Stimulated activated CD4-positive, alpha-beta T cell treated with anti-CD3 and anti-CD28 coated beads, Interleukin-1b, Interleukin-23, amount 100 ng/mL, for 1 hour (primary cell): Measurements from ENCODE around the gene BRME1.
"Not testable (repeated sequence)": the region's sequence is repeated elsewhere in the genome, so short reads cannot be mapped to it uniquely, and the experiment has no call there.

ENCODE experiments used
- DNase-seq, 2 donors: peaks; one replicate each; pipeline ENCODE4 v3.0.0-alpha.2; 2020; ENCODE audit warnings: low read depth in 2 of 2

Gene BRME1

DNA sequence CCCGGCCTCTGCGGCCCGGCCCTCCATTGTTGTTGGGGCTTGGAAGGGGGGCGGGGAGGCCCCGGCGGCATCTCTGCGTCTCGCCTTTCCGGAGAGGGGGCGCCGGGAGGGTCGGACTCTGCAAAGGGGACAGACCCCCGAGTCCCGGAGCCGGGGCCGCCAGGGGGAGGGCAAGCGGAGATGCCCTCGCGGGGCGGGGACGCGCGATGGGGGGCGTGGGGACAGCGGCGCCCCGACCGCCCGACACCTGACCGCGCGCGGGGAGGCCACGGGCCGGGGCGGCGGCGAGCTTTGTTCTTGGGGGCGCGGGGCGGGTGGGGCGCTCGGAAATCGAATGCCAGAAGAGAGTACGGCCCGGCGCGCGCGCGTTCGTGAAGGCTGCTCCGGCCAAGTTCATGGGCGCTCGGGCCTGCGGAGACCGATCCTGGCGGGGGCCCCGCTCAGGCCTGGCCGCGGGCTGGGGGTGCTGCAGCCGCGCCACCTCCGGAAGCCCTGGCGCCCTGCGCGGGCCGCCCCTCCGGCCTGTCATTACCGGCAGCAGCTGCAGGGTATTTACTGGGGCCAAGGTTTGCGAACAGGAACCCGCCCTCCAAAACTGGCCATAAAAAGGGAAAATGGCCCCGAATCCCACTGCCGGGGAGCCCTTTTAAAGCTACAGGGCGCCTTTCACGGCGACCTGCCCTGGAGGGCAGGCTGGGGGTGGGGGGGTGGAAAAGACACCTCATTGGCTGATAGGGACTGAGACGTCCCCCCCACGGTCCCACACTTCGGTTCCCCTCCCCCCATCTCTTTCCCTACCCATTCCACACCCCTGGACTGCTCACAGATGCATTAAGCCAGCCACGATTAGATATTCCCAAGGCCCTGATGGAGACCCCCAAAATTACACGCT, 40.1 kb downstream of the BRME1 start:
- no peak for DNase-seq

DNA sequence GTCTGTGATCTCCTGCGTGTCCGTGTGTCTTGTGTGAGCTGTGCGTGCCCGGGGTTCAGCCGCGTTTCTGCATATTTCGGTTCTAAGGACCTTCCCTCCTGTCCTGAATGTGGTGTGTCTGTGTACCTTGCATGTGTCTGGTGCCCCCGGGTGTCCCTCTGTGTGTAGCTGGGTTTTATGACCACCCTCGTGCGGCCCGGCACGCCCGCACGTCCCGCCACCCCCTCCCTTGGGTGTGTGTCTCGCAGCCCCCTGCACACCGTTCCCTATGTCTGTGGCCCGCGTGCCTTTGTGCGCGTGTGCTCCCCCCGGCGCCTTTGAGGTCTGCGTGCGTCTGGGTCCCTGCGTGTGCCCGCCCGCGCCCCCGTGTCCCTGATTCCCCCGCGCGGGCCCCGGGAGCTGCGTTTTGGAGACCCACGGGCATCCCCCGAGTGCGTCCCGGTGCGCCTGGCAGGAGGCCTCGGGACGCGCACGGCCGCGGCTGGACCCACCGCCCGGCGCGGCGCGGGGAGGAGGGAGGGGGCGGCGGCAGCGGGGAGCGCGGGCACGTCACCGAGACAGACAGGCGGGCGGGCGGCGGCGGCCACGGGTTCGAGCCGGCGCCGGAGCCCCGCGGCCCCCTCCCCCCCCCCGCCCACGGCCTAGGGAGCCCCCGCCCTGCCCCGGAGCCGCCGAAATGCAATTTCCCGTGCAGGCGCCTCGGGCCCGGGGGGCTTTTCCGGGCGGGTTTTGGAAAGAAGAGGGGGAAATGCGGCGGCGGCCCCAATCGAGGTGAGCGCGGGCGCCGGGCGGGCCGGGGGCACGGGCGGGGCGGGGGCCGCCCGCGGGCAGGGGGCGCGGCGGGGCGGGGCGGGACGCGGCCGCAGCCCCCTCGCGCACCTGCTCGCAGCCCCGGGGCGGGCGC, 41.0 kb downstream of the BRME1 start:
- DNase-seq, result no peak

DNA sequence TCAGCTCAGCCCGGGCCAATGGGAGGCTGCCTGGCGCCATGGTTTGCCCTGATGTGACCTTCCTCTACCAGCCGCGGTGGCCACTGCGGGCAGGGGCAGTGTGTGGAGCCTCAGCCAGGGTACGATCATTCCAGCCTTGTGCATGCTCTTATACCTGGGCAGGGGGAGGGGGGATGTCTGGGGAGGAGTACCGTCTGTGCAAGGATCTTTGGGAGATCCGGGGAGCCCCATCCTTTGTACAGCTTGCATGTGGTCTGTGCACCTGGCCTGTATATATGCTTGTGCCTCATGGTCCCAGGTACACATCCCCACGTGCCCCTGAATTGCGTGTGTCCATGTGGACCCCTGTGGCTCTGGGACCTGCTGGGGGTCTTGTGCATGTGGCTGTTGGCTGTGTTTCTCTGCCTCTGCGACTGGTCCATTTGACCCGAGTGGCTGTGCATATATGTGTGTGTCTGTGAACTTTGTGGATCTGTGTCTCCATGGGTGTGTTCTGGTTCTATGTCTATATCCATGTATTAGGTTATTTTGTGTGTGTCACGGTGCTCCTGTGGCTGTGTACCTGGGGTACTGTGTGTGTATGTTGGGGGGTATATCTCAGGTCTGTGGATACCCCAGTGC, 41.8 kb downstream of the BRME1 start:
- DNase-seq, result no peak

DNA sequence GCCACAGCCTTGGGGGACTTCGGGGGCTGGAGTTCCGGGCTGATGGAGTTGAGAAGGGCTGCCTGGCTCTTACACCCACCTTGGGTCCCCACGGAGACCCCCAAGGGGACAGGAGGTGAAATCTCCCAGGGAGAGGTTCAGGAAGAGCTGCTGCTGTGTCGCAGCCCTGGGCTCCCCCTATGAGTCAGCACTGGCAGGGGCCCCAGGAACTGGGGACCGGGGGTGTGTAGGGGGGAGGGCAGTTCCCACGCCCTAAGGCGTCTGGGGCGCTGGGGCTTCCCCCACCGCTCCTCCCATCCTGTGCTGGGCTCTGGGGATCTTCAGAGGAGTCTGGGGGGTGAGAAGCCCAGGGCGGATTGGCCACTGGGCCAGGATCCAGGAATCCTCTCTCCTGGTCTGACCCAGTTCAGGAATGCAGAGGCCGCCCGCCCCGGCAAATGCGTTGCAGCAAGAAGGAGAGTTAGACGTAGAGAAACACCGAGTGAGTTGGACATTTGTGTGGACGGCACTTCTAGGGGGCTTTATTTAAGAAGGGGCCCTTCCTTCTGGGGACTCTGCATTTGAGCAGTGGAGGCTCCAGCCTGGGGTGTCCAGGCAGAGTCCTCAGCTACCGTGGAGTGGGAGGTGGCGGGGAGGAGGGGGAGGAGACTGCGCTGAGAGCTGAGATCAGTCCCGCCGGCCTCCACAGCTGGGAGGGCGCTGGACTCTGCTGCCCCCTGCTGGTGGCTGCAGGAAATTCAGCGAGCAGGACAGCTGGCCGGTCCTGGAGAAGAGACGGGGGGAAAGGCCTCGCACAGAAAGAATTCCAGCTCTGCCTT, 44.0 kb downstream of the BRME1 start:
- DNase-seq, result peak; percentile 76 to 84

DNA sequence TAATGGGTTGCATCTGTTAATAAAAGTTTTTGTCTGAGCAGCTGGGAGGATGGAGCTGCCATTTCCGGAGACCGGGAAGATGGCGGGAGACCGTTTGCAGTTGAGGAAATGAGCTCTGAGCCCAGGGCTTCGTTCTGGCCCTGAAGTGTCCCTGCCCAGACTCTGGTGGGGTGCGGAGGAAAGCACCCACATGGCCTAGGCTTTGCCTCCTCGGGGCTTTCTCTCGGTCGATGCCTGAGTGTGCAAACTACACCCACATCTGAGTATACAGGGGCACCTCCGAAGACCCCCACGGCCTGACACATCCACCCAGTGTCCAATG, 44.6 kb downstream of the BRME1 start:
- DNase-seq, result no peak

DNA sequence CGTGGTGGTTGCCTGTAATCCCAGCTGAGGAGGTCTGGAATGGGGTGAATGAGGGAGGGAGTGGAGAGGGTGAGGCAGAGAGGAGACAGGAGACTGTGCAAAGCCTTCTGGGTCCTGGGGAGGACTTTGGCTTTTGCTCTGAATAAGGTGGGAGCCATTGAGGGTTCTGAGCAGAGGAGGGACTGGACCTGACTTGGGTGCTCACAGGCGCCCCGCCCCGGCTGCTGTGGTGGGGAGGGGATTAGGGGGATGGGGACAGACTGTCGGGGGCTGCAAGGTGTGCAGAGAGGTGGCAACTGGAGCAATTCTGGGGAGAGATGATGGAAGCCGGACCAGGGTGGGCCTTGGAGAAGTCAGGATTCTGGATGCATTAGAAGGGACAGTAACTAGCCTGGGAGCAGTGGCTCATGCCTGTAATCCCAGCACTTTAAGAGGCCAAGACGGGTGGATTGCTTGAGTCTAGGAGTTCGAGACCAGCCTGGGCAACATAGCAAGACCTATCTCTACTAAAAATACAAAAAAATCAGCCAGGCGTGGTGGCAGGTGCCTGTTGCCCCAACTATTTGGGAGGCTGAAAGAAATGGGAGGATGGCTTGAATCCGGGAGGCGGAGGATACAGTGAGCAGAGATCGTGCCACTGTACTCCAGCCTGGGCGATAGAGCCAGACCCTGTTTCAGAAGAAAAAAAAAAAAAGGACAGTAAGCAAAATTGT, 45.1 kb downstream of the BRME1 start:
- DNase-seq, result no peak

DNA sequence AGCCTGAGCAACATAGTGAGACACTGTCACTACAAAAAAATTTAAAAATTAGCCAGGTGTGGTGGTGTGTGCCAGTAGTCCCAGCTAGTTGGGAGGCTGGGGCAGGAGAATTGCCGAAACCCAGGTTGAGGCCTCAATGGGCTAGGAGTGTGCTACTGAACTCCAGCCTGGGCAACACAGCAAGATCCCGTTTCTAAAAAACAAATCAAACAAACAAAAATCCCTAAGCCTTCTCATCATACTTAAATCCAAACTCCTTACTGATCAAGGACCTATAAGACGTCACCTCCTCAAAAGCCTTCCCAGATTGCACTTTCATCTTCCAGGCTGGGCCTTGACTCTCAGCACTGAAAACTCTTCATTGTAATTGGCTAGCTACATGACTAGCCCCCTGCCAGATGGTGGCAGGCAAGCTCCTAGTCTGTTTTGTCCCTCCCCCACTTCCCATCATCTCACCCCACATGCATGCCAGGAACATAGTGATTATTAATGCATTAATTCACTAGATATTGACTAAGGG, 46.5 kb downstream of the BRME1 start:
- DNase-seq, result no peak

DNA sequence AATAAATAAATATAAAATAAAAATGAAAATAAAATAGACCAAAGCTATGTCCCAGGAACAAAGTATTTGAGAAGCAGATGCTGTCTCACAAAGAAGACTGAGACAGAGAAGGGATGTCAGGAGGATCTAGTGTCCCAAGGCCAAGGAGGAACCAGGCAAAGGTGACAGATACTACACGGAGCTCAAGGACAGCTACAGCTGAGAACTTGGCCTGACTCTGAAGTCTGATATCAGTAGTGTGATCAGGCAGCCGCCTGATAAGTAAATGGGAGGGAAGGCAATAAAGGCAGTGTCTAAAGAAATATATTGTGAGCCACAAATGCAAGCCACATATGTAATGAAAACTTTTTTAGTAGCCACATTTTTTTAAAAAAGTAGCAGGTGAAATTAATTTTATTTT, 49.4 kb downstream of the BRME1 start:
- DNase-seq, result no peak

DNA sequence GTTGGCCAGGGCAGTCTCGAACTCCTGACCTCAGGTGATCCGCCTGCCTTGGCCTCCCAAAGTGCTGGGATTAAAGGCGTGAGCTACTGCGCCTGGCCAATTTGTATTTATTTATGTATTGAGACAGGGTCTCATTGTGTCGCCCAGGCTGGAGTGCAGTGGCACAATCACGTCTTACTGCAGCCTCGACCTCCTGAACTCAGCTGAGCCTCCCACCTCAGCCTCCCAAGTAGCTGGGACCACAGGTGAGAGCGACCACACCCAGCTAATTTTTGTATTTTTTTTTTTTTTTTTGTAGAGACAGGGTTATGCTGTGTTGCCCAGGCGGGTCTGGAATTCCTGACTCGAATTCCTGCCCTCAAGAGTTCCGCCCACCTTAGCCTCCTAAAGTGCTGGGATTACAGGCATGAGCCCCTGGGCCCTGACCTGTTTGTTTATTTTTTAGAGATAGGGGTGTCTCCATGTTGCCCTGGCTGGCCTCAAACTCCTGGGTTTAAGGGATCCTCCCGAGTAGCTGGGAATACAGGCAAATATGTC, 53.7 kb downstream of the BRME1 start:
- DNase-seq, result not testable (repeated sequence)

DNA sequence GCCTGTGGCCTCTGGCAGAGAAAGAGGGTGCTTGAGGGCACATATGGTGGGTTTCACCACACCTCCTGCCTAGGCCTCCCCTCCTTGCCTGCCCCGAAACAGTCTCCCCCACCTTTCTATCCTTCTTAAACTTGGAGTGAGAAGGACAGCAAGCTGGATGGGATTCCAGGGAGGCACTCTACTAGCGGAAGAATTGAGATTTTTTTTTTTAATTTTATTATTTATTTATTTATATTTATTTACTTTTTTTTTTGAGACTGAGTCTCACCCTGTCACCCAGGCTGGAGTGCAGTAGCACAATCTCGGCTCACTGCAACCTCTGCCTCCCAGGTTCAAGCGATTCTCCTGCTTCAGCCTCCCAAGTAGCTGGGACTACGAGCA, 54.2 kb downstream of the BRME1 start:
- DNase-seq, result not testable (repeated sequence)

DNA sequence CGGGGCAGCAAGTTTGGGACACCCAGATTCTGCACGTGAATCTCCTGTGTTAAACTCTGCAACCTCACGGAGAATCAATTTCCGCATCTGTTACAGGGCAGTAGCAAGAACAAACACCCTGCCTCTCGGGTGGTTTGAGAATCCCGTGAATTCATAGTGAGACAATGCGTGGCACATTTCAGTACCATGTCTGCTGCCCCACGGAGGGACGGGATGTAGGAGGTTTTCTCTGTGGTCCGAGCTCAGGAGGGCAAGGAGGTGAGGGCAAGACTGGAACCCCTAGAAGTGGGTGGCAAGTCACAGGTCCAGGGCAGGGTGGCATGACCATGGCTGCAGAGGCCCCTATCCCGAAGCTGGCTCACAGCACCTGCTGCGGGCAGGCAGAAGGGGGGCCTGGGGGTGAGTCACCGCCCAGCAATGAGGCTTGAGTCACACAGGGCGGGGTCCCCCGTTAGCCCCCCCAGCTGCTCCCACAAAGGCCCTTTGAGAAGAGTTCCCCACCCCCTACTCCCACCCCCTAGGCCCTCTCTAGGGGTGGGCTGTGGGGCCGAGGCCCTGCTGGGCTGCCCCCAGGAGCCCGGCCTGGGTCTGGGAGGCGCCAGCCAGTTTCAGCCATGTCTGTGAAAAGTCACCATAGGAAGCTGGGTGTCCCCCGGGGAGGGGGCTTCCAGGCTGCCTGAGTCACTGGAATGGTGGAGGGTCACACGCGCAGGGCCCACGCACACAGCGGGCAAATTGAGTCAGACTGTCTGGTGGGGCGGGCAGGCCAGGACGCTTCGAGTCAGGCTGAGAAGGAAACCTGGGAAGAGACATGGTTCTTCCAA, 54.8 kb downstream of the BRME1 start:
- no peak for DNase-seq

DNA sequence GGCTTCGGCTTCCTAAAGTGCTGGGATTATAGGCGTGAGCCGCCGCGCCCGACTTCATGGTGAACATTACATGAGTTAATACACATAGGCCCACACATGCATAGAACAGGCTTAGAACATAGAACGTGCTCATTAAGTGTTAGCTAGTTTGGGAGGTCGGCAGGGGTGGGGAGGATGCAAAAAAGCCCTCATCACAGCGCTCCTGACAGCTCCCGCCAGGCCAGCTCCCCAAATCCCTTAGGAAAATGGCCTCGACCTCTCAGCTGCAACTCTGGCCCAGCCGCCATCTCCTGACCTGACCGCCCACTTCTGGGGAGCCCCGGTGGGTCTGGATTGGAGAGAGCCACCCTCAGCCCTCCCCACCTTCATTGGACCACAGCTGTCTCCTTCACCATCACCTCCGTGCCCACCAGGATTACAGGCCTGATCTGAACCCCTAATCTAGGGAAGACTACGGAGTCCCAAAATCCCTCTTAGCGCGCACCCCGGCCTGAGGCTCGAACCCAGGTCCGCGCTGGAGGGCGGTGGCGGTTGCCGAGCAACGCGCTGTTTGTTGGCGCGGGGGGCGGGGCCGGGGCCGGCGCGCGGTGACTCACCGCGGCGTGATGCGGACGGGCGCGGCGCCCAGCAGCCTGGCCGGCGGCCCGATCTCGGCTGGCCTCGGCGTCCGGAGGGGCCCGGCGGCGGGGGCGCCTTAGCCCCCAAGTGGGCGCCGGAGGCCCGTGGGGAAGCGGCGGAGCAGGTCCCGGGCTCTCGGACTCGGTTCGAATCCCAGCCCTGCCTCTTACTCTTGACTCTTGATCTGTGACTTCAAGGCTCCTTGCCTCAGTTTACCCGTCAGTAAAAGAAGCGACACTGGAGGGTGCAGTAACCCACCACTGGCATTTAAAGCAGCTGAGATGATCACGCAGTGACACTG, 55.7 kb downstream of the BRME1 start:
- DNase-seq, result no peak

DNA sequence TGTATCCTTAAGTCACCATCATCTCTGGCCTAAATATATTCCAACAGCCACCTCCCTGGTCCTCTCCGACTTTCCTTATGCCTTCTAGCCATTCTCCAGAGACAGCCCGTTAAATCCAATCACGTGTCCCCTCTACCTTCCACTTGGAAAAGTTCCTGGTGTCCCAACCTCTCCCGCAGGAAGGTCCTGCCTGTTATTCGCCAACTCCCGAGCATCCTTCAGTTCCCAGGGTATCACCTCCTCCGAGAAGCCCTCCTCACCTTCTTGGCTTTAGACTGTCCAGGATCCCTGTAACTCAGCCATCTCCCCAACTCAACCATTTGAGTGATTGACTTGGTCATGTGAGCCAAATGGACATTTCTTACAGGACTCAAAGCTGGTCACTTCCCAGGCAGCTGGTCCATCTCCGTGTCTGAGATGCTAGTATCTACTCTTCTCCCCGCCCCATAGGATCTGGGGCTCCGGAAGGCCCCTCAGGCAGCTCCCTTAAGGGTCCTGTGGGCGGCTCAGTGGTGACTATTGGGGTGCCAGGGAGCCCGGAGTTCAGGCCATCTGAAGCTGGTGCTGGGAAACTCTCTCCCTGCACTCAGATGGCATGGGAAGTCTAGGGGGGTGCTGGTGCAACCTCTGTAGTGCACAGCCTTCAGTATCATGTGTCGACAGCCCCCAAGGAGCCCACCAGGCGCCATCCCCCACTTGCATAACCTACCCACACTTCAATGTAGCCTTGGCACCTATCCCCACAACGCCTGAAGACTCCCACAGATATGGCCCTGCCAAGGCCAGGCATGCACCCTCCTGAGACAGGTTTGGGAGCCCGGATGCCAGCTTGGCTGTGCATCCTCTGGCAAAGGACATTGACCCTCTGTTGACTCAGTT, 56.9 kb downstream of the BRME1 start:
- no peak for DNase-seq

DNA sequence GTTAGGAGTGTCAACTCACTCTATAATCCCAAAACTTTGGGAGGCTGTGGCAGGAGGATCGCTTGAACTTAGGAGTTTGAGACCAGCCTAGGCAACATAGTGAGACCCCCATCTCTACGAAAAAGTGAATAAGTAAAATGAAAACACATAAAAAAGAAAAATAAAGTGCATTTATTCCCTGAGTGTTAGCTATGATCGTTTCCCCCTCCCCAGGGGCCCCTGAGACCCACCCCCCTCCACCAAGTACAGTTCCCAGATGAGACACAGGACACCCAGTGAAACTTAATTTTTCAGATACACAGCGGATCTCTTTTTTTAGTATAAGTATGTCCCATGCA, 57.6 kb downstream of the BRME1 start:
- no peak for DNase-seq

DNA sequence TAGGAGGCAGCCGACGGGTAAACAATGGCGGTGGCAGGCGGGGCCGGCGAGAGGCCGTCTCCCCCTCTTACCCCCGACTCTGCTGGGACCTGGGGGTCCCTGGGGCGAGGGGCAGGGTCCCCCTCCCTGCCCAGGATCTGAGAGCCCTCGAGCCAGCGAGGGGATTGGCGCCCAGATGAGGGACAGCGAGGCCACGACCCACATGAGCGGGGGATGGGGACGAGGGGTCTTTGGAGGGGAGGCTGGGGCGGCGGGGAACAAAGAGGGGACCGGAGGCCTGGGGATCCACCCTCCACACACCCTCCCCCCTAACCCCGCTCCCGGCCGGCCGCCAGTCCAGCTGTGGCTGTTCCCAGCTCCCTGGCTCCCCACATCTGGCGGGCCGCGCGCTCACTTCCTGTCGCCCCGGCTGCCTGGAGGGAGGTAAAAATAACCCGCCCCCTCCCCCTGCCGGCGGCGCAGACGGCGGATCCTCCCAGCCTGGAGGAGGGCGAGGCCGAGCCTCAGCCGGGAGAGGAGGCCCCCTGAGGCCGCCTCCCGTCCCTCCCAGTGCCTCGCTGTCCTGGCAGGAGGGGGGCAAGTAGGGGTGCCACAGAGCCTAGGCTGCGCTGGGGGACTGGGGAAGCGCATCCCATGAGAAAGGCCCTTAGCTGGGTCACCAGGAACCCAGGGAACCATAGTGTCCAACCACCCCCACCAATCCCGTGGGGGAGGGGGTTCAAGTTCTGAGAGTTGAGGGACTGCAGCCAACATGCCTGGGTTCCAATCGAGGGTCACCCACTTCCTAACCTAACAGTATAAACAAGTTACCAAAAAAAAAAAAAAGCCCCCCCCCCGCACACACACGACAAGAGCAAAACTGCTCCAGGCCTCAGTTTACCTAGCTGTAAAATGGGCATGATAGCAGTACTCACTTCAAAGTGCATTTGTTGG, 58.2 kb downstream of the BRME1 start:
- DNase-seq, result peak; percentile 55 to 68
